AG04450 (cell line): Measurements from ENCODE around the gene ETS2. TPM values are rescaled to one million over a fixed set of nuclear protein-coding genes. Genes with fewer than 3 reads are reported as not detected.

Experiments used
- CTCF ChIA-PET: fragments of 300-600, 350-600 bp; formaldehyde crosslinking; extraction: SDS; loops from one replicate; lab custom pipeline; 2022; ENCODE audit warnings: antibody characterized with exemption, inconsistent platforms; lab: Charles Lee
- POLR2A ChIA-PET: fragments of 350-600 bp; formaldehyde crosslinking; extraction: SDS; loops from one replicate; lab custom pipeline; 2021; ENCODE audit warnings: antibody characterized with exemption, inconsistent platforms; lab: Yijun Ruan, JAX
- DNase-seq: peaks from one replicate; pipeline ENCODE4 v3.0.0-alpha.2; 2011; ENCODE audit warnings: low read depth, low spot score
- H3K27ac ChIP-seq: one replicate; pipeline ENCODE4 v1.5.1; 2012; ENCODE audit warnings: low read depth, low read length, control low read depth
- H3K27me3 ChIP-seq: one replicate; pipeline ENCODE4 v1.6.0; 2012; ENCODE audit warnings: low read length; ENCODE audit not compliant: control insufficient read depth, insufficient read depth
- H3K4me3 ChIP-seq: 2 replicates; pipeline ENCODE4 v1.5.1; 2011; ENCODE audit warnings: mild to moderate bottlenecking, low read depth, low read length, control low read depth
- H3K9me3 ChIP-seq: 2 replicates; pipeline ENCODE4 v1.5.1; 2012; ENCODE audit warnings: low read length; ENCODE audit not compliant: control insufficient read depth, insufficient read depth
- CTCF ChIP-seq: IDR thresholded peaks from 2 replicates; pipeline ENCODE4 v1.5.1; 2011; ENCODE audit warnings: low read depth, low read length, control low read depth, inconsistent platforms
- polyA plus RNA-seq: library from polyadenylated mRNA; depleted of rRNA; stranded (reverse); fragments of >200 nt; gene quantifications from 2 replicates; pipeline ENCODE4 v1.2.3, GENCODE V29; 2011

Gene ETS2
- polyA plus RNA-seq, 1 experiment: 60.1 TPM

- Histone ChIP-seq H3K27me3 (no peaks in the 10 kb centered on the region), H3K9me3 (no peaks in the 10 kb centered on the region; the same call in 1 of the 2 replicates), H3K4me3 (no peak overlapping the region), H3K27ac (no peak overlapping the region)
- ChIA-PET CTCF (interaction anchor here (1.1 to 2.0 kb wide), 3 partner anchors 35 to 335 kb away, joined by 3 to 5 read pairs (median 5); no protein-coding TSS in a partner anchor), POLR2A (interaction anchor here (0.8 to 2.2 kb wide), 4 partner anchors 21 to 212 kb away, joined by 3 to 8 read pairs (median 4); no protein-coding TSS in a partner anchor)
- DNase-seq: no peak
- TF ChIP-seq CTCF: no peak
Measured at GRCh38 chr21:38803075-38803660, 2.6 kb upstream of the ETS2 start.

GRCh38 chr21:38804030-38804788, 1.5 kb upstream of the ETS2 start:
- Histone ChIP-seq H3K27me3 (no peaks in the 10 kb centered on the region), H3K9me3 (no peaks in the 10 kb centered on the region; the same call in 1 of the 2 replicates), H3K27ac (no peak overlapping the region), H3K4me3 (no peak overlapping the region)
- DNase-seq: no peak
- TF ChIP-seq CTCF: no peak
- ChIA-PET CTCF (interaction anchor here (0.6 to 2.0 kb wide), 2 partner anchors 51 to 334 kb away, joined by 3 to 5 read pairs; no protein-coding TSS in a partner anchor), POLR2A (interaction anchor here (1.3 to 2.2 kb wide), 4 partner anchors 20 to 35 kb away, joined by 4 to 10 read pairs (median 6); no protein-coding TSS in a partner anchor)

- ChIA-PET POLR2A (interaction anchor here (1.6 to 2.2 kb wide), 3 partner anchors 19 to 36 kb away, joined by 4 to 10 read pairs (median 8); no protein-coding TSS in a partner anchor), CTCF (interaction anchor here (0.6 to 2.0 kb wide), 3 partner anchors 52 to 333 kb away, joined by 3 to 5 read pairs (median 3); no protein-coding TSS in a partner anchor)
- no peaks in the 10 kb centered on the region; the same call in 1 of the 2 replicates for H3K9me3 ChIP-seq
- peak overlapping the region; percentile 31 for H3K27ac ChIP-seq
- no peak for DNase-seq
- TF ChIP-seq CTCF: peak; percentile 48
- H3K4me3 ChIP-seq: peak overlapping the region; percentile 88
- no peaks in the 10 kb centered on the region for H3K27me3 ChIP-seq
Measured at GRCh38 chr21:38804789-38805327, 871 bp upstream of the ETS2 start.

GRCh38 chr21:38806153-38806941, 618 bp downstream of the ETS2 start:
- Histone ChIP-seq H3K27ac (peak overlapping the region; percentile 41), H3K4me3 (peak overlapping the region; percentile 88), H3K9me3 (no peaks in the 10 kb centered on the region; the same call in 1 of the 2 replicates), H3K27me3 (no peaks in the 10 kb centered on the region)
- ChIA-PET POLR2A (interaction anchor here (1.0 to 1.9 kb wide), 5 partner anchors 37 to 377 kb away, joined by 4 to 10 read pairs (median 4); partner anchors contain the start of gene PSMG1), CTCF (interaction anchor here (0.7 to 4.2 kb wide), 6 partner anchors 74 to 370 kb away, joined by 3 to 32 read pairs (median 4); no protein-coding TSS in a partner anchor)
- peak; percentile 26; the same call in 1 of the 2 replicates for TF ChIP-seq CTCF
- DNase-seq: no peak
